ENCODE measurements around the gene CFAP46. TPM values are rescaled to one million over a fixed set of nuclear protein-coding genes. Genes with fewer than 3 reads are reported as not detected.

CFAP46 gene
- total and polyA plus RNA-seq, 4 donors: 0.33 to 0.59 (median 0.42) TPM

DNA sequence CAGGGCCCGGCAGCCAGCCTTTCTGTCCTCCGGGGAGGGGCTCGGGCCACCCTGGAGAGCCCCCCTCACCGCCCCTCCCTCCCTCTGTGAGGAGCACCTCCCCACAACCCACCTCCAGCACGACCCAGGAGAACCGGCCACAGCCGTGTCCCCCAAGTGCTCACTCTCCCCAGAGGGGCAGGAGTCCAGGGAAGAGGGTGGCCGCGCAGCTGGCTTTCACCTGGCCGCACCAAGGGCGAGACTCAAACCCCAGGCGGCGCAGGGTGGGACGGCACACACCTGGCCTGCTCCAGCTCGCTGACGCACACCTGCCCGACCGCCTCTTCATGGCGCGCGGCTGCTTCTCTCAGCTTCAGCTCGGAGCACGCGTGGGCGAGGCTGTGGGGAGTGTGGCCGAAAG lies 73.4 kb downstream of the CFAP46 start:
- no peaks in the 10 kb centered on the region for H3K4me1 ChIP-seq (ENCODE audit: control insufficient read depth in 4 of 4, insufficient read depth in 4 of 4, low read length in 3 of 4)
- TF ChIP-seq FOXA1 (IDR thresholded peaks at IDR 0.05): no peak
- TF ChIP-seq, protein P1, sequence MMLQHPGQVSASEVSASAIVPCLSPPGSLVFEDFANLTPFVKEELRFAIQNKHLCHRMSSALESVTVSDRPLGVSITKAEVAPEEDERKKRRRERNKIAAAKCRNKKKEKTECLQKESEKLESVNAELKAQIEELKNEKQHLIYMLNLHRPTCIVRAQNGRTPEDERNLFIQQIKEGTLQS (IDR thresholded peaks at IDR 0.05): no peak
- no peak for TF ChIP-seq EGR1 (IDR thresholded peaks at IDR 0.05; ENCODE audit: low read depth in 2 of 2)
- no peak for TF ChIP-seq RAD21 (IDR thresholded peaks at IDR 0.05)
- no peak for TF ChIP-seq FOXA2 (IDR thresholded peaks at IDR 0.05)
- no peak for TF ChIP-seq JUND (IDR thresholded peaks at IDR 0.05)
- TF ChIP-seq NR2F2 (IDR thresholded peaks at IDR 0.05): no peak
- H3K27me3 ChIP-seq (ENCODE audit: control insufficient read depth in 4 of 4, insufficient read depth in 4 of 4, low read length in 3 of 4): peaks cover 0 to 4% (median 0%) of the 10 kb centered on the region in 4 donors
- no peak for DNase-seq (ENCODE audit: low spot score)
- no peaks in the 10 kb centered on the region for H3K36me3 ChIP-seq (ENCODE audit: control insufficient read depth in 4 of 4, insufficient read depth in 3 of 4, low read depth in 1 of 4, low read length in 3 of 4)
- no peak overlapping the region for H3K27ac ChIP-seq (ENCODE audit: low read depth in 1 of 2, low read length in 2 of 2)
- peaks cover 0 to 5% (median 1%) of the 10 kb centered on the region in 4 donors for H3K9me3 ChIP-seq (ENCODE audit: control insufficient read depth in 4 of 4, low read length in 3 of 4)
- no peak overlapping the region for H3K9ac ChIP-seq (ENCODE audit: low read depth in 1 of 2, low read length in 2 of 2)
- WGBS: 88% methylated on average over 26 of the region's 26 CpGs
- H3K4me3 ChIP-seq (ENCODE audit: low read depth in 1 of 3, low read length in 3 of 3): no peak overlapping the region

DNA sequence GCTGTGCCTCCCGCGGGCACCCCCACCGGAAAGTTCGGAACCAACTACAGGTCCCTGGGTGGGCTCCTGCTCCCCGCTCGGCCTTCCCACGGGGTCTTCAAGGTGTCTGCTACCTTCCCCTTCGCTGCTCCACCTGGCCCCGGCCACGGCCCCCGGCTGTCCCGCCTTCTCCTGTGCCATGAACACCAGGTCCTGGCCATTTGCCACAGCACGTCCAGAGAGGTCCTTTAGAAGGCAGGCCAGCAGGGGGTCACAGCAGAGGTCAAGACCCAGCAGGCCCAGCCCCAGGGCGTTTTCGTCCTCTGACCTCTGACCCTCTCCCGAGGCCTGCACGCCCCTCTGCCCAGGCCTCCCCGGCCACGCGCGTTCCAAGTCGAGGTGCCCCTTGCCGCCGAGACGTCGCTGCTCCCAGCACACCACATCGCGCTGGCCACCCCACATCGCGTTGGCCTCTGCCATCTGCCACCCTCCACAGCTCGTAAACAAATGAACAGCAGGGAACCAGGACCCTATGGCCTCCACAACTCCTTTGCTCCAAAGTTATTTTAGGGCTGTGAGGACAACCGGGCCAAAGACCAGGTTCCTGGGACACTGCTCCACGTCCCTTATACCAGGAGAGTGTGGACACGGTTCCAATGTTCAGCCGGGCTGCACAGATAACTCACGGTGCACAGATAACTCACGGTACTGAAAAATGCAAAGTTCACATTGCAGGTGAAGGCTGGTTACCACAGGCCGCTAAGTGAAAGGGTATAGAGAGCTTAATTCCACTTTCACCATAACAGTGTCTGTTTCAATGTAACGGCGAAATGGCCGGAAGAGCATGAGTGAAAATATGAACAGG lies 74.3 kb downstream of the CFAP46 start:
- Histone ChIP-seq H3K36me3 (ENCODE audit: control insufficient read depth in 4 of 4, insufficient read depth in 3 of 4, low read depth in 1 of 4, low read length in 3 of 4) (no peaks in the 10 kb centered on the region), H3K4me1 (ENCODE audit: control insufficient read depth in 4 of 4, insufficient read depth in 4 of 4, low read length in 3 of 4) (no peaks in the 10 kb centered on the region), H3K27me3 (ENCODE audit: control insufficient read depth in 4 of 4, insufficient read depth in 4 of 4, low read length in 3 of 4) (peaks cover 0 to 4% (median under 1%) of the 10 kb centered on the region in 4 donors), H3K4me3 (ENCODE audit: low read depth in 1 of 3, low read length in 3 of 3) (no peak overlapping the region), H3K9ac (ENCODE audit: low read depth in 1 of 2, low read length in 2 of 2) (no peak overlapping the region), H3K9me3 (ENCODE audit: control insufficient read depth in 4 of 4, low read length in 3 of 4) (peaks cover 0 to 5% (median 1%) of the 10 kb centered on the region in 4 donors), H3K27ac (ENCODE audit: low read depth in 1 of 2, low read length in 2 of 2) (no peak overlapping the region)
- TF ChIP-seq, protein P1 (IDR thresholded peaks at IDR 0.05): no peak
- TF ChIP-seq EGR1 (IDR thresholded peaks at IDR 0.05; ENCODE audit: low read depth in 2 of 2) (no peak), NR2F2 (IDR thresholded peaks at IDR 0.05) (no peak), HNF4A (conservative IDR thresholded peaks at IDR 0.05) (no peak), JUND (IDR thresholded peaks at IDR 0.05) (no peak), SP1 (IDR thresholded peaks at IDR 0.05) (no peak), HNF4G (IDR thresholded peaks at IDR 0.05) (no peak), REST (IDR thresholded peaks at IDR 0.05) (no peak), TAF1 (conservative IDR thresholded peaks at IDR 0.05) (no peak), FOXA2 (IDR thresholded peaks at IDR 0.05) (no peak), RAD21 (IDR thresholded peaks at IDR 0.05) (no peak), GABPA (IDR thresholded peaks at IDR 0.05 in 1 of 2, conservative IDR thresholded peaks at IDR 0.05 in 1 of 2) (no peak), CTCF (IDR thresholded peaks at IDR 0.05; ENCODE audit: low read depth, low read length, missing input control) (no peak), YY1 (IDR thresholded peaks at IDR 0.05) (no peak), RXRA (IDR thresholded peaks at IDR 0.05) (no peak), FOXA1 (IDR thresholded peaks at IDR 0.05) (no peak)
- TF ChIP-seq, protein P2, sequence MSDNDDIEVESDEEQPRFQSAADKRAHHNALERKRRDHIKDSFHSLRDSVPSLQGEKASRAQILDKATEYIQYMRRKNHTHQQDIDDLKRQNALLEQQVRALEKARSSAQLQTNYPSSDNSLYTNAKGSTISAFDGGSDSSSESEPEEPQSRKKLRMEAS (IDR thresholded peaks at IDR 0.05): no peak
- TF ChIP-seq, protein P3, sequence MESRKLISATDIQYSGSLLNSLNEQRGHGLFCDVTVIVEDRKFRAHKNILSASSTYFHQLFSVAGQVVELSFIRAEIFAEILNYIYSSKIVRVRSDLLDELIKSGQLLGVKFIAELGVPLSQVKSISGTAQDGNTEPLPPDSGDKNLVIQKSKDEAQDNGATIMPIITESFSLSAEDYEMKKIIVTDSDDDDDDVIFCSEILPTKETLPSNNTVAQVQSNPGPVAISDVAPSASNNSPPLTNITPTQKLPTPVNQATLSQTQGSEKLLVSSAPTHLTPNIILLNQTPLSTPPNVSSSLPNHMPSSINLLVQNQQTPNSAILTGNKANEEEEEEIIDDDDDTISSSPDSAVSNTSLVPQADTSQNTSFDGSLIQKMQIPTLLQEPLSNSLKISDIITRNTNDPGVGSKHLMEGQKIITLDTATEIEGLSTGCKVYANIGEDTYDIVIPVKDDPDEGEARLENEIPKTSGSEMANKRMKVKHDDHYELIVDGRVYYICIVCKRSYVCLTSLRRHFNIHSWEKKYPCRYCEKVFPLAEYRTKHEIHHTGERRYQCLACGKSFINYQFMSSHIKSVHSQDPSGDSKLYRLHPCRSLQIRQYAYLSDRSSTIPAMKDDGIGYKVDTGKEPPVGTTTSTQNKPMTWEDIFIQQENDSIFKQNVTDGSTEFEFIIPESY (IDR thresholded peaks at IDR 0.05): no peak
- 83% methylated on average over 41 of the region's 41 CpGs for WGBS
- DNase-seq (ENCODE audit: low spot score): no peak

Data from liver (tissue), 9 donors.